Prostate gland (tissue), 2 donors: Measurements from ENCODE around the gene MMS19. TPM values are rescaled to one million over a fixed set of nuclear protein-coding genes. Genes with fewer than 3 reads are reported as not detected.
"Not testable (repeated sequence)": the region's sequence is repeated elsewhere in the genome, so short reads cannot be mapped to it uniquely, and the experiment has no call there.

Experiments
- DNase-seq: peaks from one replicate; pipeline ENCODE4 v3.0.0-alpha.2; 2019; ENCODE audit warnings: low spot score
- H3K27ac ChIP-seq, 2 donors: fragments of 200-600 bp; sonication (generic); 2 replicates each; pipeline ENCODE4 v1.5.1; 2017 to 2019
- H3K27me3 ChIP-seq: fragments of 200-600 bp; sonication (generic); replicated peaks from 2 replicates; pipeline ENCODE4 v1.5.1; 2019; ENCODE audit not compliant: insufficient read depth
- H3K36me3 ChIP-seq, 2 donors: fragments of 200-600 bp; sonication (generic); 1 replicate in 1 of 2; 2 replicates in 1 of 2; pipeline versions ENCODE4 v1.5.1 to v1.8.1; 2017 to 2019
- H3K4me1 ChIP-seq: fragments of 200-600 bp; sonication (generic); replicated peaks from 2 replicates; pipeline ENCODE4 v1.5.1; 2019
- H3K4me3 ChIP-seq, 2 donors: fragments of 200-600 bp; sonication (generic); 2 replicates each; pipeline ENCODE4 v1.5.1; 2017 to 2019
- H3K9me3 ChIP-seq: fragments of 200-600 bp; sonication (generic); 2 replicates; pipeline ENCODE4 v1.5.1; 2017
- CTCF ChIP-seq, 4 experiments: fragments of 200-600 bp in 2 of 4; fragments of 450-650 bp in 2 of 4; sonication (generic) in 2 of 4; IDR thresholded peaks; 1 replicate in 3 of 4; 2 replicates in 1 of 4; pipeline ENCODE4 v1.5.1; 2016 to 2019; ENCODE audit warnings: antibody characterized with exemption in 4 of 4, mild to moderate bottlenecking in 2 of 4, moderate library complexity in 2 of 4
- POLR2A ChIP-seq: fragments of 450-650 bp; IDR thresholded peaks from one replicate; pipeline ENCODE4 v1.6.1; 2016; ENCODE audit warnings: antibody characterized with exemption, mild to moderate bottlenecking
- POLR2AphosphoS5 ChIP-seq: sonication (generic); formaldehyde crosslinking; IDR thresholded peaks from one replicate; pipeline ENCODE4 v1.6.1; 2017; ENCODE audit warnings: antibody characterized with exemption
- WGBS: methylation state at CpG from one replicate; pipeline ENCODE4 v1.1.5; 2018; 5-methylcytosine and 5-hydroxymethylcytosine counted together
- intact Hi-C: fragments of 100-400 bp; cut with DNase I; formaldehyde crosslinking; loops from one replicate; pipeline ENCODE4 v1.14.2; 2022
- total RNA-seq, 2 donors: library from RNA; depleted of rRNA; stranded (reverse); fragments of >200 nt; gene quantifications; one replicate each; pipeline ENCODE4 v1.1.0, GENCODE V29; 2016

Gene MMS19
- total RNA-seq, 2 donors from 2014 or later, result 41.5 to 207 TPM

- intact Hi-C loops, result no loop called here
- Histone ChIP-seq H3K4me3 (peak within 1 kb of the TSS; percentile 56 to 64), H3K36me3 (peaks cover 0 to 3% of the 10 kb centered on the region in 2 donors), H3K9me3 (no peaks in the 10 kb centered on the region), H3K4me1 (peaks cover 9% of the 10 kb centered on the region), H3K27ac (peak within 1 kb of the TSS; percentile 83 to 89), H3K27me3 (no peaks in the 10 kb centered on the region)
- under 1% methylated on average over 76 of the region's 90 CpGs for WGBS
- DNase-seq, result peak; percentile 93
- TF ChIP-seq POLR2A (peak; percentile 94), POLR2AphosphoS5 (peak; percentile 98), CTCF (IDR thresholded peaks at IDR 0.05) (peak; percentile 59 to 93 (median 78))
Measured at GRCh38 chr10:97425964-97426775, 72.1 kb downstream of the MMS19 start, which contains the start of gene PGAM1. TSS of gene PGAM1 (plus strand) at chr10:97426191. CDS start at chr10:97426308, 117 bp downstream.

GRCh38 chr10:97423757-97424098 is 74.5 kb downstream of the MMS19 start:
- H3K27ac ChIP-seq, H3K4me1 ChIP-seq, H3K9me3 ChIP-seq, DNase-seq, intact Hi-C loops, H3K4me3 ChIP-seq, H3K36me3 ChIP-seq, H3K27me3 ChIP-seq: not testable (repeated sequence)
- 77% methylated on average over 8 of the region's 8 CpGs for WGBS

GRCh38 chr10:97416565-97416964 is 81.7 kb downstream of the MMS19 start:
- Histone ChIP-seq H3K27me3 (no peaks in the 10 kb centered on the region), H3K9me3 (no peaks in the 10 kb centered on the region), H3K4me1 (no peaks in the 10 kb centered on the region), H3K27ac (no peak overlapping the region), H3K36me3 (no peaks in the 10 kb centered on the region), H3K4me3 (no peak overlapping the region)
- intact Hi-C loops, result no loop called here
- TF ChIP-seq CTCF (IDR thresholded peaks at IDR 0.05) (no peak), POLR2AphosphoS5 (no peak), POLR2A (no peak)
- 78% methylated on average over 6 of the region's 6 CpGs for WGBS
- DNase-seq, result no peak

GRCh38 chr10:97412891-97413304 is 85.3 kb downstream of the MMS19 start:
- peak overlapping the region; percentile 10 to 51 for H3K27ac ChIP-seq
- 57% methylated on average over 10 of the region's 10 CpGs for WGBS
- H3K4me3 ChIP-seq, result no peak overlapping the region
- H3K9me3 ChIP-seq, result no peaks in the 10 kb centered on the region
- peaks cover 2% of the 10 kb centered on the region for H3K4me1 ChIP-seq
- TF ChIP-seq CTCF (IDR thresholded peaks at IDR 0.05) (peak in 1 of 4 experiments; percentile 10), POLR2A (peak; percentile 39), POLR2AphosphoS5 (peak; percentile 68)
- no peaks in the 10 kb centered on the region for H3K27me3 ChIP-seq
- peak; percentile 68 for DNase-seq
- no peaks in the 10 kb centered on the region for H3K36me3 ChIP-seq
- intact Hi-C loops, result no loop called here

- H3K4me3 ChIP-seq, result no peak overlapping the region
- no peak for DNase-seq
- TF ChIP-seq CTCF (IDR thresholded peaks at IDR 0.05), result no peak
- TF ChIP-seq POLR2A, result no peak
- no peak for TF ChIP-seq POLR2AphosphoS5
- 91% methylated on average over 4 of the region's 4 CpGs for WGBS
- H3K4me1 ChIP-seq, result peaks cover 2% of the 10 kb centered on the region
- intact Hi-C loops, result no loop called here
- H3K27me3 ChIP-seq, result no peaks in the 10 kb centered on the region
- H3K9me3 ChIP-seq, result no peaks in the 10 kb centered on the region
- H3K27ac ChIP-seq, result no peak overlapping the region
- H3K36me3 ChIP-seq, result no peaks in the 10 kb centered on the region
Measured at GRCh38 chr10:97411406-97411805, 86.8 kb downstream of the MMS19 start.
